ENCODE results near the gene KHDRBS2.

DNA sequence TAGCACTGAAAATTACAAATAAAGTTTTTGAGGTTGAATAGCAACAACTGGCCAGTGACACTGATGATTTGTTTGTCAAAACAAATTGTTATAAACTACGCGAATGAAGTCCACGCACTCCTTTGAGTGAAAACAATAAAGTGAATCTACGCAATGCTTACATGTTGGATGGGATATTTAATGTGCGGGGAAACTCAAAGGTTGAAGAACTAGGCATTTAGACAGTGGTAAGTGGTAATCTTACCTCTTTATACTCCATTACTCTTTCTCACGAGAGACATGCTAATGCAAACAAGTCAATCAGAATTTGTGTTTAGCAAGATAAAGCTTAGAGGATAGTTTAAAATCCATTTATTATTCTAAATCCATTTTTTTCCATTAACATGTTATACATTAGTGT lies 606.4 kb downstream of the KHDRBS2 start:
- TF ChIP-seq NFRKB (IDR thresholded peaks at IDR 0.05): no peak
- no peak for TF ChIP-seq FOXA1 (IDR thresholded peaks at IDR 0.05)
- TF ChIP-seq, protein P1, sequence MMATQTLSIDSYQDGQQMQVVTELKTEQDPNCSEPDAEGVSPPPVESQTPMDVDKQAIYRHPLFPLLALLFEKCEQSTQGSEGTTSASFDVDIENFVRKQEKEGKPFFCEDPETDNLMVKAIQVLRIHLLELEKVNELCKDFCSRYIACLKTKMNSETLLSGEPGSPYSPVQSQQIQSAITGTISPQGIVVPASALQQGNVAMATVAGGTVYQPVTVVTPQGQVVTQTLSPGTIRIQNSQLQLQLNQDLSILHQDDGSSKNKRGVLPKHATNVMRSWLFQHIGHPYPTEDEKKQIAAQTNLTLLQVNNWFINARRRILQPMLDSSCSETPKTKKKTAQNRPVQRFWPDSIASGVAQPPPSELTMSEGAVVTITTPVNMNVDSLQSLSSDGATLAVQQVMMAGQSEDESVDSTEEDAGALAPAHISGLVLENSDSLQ (IDR thresholded peaks at IDR 0.05): no peak
